NCI-H2171 (cell line): ENCODE data around the gene CNPY4.

Experiments used
- DNase-seq: peaks from one replicate; lab custom pipeline; 2025; lab: John Stamatoyannopoulos, UW

CNPY4 gene

DNA sequence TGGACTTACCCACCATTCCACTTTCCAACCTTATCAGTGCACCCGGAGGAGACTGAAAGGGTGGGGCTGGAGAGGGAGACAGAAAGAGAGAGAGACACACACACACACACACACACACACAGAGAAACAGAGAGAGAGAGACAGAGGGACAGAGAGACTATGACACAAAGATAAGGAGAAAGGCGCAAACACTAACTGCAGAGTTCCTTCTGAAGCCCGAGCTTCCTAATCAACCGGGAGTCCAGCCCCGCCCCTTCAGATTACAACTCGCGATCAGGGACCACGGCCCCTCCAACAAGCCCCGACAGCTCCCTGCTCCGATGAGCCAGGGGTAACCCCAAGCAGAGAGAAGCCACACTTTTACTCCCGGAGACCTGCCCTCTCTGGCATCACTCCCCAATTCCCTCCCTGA lies 48.5 kb downstream of the CNPY4 start:
- peak; percentile 10 for DNase-seq

DNA sequence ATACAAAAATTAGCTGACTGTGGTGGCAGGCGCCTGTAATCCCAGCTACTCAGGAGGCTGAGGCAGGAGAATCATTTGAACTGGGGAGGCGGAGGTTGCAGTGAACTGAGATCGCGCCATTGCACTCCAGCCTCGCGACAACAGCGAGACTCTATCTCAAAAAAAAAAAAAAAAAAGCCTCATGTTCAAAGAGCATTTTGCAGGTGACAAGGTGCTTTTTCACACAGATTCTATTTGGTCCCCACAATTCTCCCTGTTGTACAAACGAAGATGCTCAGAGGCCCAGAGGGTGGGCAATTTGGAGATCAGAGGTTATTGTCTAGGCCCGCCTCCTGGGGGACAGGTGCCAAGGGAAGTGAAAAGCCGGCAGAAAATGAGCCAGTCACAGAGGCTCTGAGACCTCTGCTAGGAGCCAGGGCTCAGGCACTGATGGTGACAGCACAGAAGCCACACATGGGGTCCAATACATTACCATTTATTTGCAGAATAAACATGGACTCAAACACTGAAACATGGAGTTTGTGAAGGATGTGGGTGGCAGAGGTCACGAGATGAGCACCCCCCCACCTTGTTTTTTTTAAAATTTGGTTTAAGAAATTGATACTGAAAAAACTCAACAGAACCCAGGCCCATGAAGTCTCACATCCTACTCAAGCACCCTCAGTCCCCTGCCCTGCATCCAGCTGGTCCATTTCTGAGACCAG lies 49.9 kb downstream of the CNPY4 start:
- no peak for DNase-seq

DNA sequence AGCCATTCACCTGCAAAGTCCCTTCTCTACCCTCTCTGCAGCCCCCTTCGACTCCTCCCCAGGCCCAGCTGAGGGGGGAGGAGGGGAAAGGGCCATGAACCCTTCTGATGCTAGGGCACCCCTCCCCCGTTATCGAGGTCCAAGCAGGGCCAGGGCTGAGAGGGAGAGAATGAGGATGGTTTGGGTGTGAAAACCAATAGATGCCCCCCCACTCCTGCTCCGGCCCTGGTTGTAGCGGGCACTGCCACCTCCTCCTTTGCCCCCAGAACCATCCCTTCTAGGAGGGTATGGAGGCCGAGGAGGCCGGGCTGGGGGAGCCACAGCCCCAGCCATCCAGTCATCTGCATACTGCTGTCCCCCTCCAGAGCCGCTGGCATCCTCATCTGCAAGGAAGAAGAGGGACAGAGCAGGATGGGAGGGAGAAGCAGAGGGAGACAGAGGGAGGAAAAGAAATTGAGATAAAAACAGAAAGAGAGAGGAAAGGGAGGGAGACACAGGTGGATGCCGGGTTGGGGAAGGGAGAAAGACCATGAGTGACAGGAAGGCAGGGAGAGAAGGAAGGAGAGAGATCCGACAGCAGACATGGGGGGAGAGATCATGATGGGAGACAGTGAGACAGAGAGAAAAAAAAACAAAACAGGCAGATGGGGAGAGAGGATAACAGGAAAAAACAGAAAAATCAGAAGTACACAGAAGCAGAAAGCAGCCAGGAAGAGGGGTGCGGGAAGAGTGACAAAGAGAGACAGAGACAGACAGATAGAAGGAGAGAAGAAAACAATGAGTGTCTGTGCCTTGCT lies 50.9 kb downstream of the CNPY4 start:
- no peak for DNase-seq

DNA sequence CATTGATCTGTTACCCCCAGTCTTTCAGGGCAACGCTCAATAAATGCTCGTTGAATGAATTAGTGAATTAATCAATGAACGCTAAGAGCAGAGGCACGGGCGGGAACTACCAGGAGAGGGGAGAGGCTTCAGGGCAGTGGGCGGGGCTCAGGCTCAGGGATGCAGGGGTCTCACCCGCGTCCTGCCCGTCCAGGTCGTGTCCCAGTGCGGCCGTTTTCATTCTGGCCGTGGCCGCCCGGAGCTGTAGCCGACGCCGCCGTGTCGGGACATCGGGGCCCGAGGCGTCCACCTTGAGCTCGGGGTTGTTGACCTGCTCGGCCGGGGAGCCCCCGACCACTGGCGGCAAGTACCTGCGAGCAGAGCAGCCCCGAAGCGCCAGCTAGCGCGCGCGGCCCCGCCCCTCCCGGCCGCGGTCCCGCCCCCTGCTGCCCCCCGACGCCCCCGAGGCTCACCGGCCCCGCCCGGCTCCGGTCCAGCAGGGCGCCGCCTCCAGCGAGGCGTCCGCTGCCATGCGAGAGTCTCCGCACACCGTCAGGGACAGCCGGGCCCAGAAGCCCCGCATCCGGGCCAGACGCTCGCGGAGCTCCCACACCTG lies 51.8 kb downstream of the CNPY4 start:
- no peak for DNase-seq

DNA sequence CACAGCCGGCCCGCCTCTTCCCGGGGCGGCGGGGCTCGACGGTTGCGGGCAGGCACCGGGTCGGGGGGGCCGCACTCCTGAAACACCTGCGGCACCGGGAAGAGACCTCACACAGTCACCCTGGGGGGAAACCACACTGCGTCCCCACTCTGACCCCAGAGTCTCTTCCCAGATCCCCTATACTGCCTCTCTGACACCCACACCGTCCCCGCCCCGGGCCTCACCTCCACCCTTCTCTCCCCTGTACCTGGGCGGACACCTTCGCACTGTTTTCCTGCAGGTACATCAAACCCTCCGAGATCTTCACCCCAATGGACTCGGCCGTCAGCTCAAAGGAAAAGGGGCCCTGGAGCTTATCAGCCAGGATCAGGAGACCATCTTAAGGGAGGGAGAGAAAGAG lies 52.4 kb downstream of the CNPY4 start:
- no peak for DNase-seq

DNA sequence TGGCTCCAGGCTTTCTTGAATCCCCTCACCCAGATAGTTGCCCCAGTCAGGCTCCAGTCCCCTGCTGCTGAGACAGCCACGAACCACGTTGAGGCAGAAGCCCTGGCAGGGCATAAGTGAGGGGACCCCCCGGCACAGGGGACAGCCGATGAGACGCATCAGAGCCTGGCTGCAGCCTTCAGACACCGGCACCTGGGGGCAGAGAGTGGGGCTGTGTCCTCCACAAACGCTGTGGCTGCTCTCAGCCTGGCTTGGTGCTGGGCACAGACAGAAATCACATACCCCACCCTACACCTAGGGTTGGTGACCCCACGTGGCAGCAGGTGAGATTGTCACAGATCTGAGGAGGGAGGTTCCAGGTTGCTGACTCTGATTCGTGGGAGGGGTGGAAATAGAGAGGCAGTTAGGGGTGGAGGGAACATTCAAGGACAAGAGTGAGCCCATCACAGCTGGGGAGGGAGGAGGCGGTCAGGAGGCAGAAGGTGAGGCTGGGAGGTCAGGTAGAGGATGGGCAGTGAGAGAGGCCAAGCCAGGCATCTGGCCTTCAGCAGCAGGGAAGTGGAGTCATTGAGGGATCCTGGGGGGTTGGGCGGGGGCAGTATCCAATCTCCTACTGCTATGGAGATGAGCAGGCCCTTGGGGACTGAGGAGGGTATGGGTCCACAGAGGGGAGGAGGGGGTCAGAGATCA lies 54.5 kb downstream of the CNPY4 start:
- no peak for DNase-seq

DNA sequence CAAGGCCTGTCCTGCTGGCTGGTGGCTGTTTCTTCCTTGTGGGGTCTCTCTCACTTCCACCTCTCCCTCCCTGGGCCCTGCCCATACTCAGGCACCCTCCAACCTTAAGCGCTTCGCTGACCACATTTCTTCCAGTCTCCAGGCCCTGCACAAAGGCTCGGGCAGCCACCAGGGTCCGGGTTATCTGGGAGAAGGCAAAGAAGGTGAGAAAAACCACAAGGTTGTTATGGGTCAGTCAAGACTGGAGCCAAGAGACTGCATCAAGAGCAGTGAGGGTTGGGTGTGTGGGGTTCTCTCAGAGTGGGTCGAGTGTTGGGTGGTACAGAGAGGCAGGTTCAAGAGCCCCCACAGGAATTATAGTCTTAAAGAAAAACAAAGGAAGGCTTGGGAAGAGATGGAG lies 55.1 kb downstream of the CNPY4 start:
- no peak for DNase-seq
